Testis (tissue), 2 donors: ENCODE data around the gene IFIT3.

Experiments used
- CTCF ChIP-seq, 3 experiments: fragments of 450-650 bp in 2 of 3; fragments of 200-600 bp in 1 of 3; sonication (generic) in 1 of 3; IDR thresholded peaks; one replicate each; pipeline ENCODE4 v1.5.1; 2016 to 2019; ENCODE audit warnings: antibody characterized with exemption in 3 of 3, mild to moderate bottlenecking in 2 of 3, moderate library complexity in 1 of 3
- POLR2A ChIP-seq: fragments of 450-650 bp; IDR thresholded peaks from one replicate; pipeline ENCODE4 v1.6.1; 2017; ENCODE audit warnings: antibody characterized with exemption, mild to moderate bottlenecking, moderate library complexity

GRCh38 chr10:89305766-89306433, 21.9 kb upstream of the IFIT3 start:
- TF ChIP-seq CTCF (IDR thresholded peaks at IDR 0.05) (no peak), POLR2A (no peak)
